ENCODE results near the gene ABCA7. TPM values are rescaled to one million over a fixed set of nuclear protein-coding genes. Genes with fewer than 3 reads are reported as not detected.

Gene ABCA7
- total RNA-seq, 1 experiment from 2014 or later, result 40.3 TPM

- TF ChIP-seq STAT6 (CRISPR knock-in tag; conservative IDR thresholded peaks at IDR 0.05; ENCODE audit: low read depth) (peak; percentile 31; the same call in 1 of the 2 replicates), RORB (CRISPR knock-in tag; IDR thresholded peaks at IDR 0.05) (no peak), MAX (CRISPR knock-in tag; IDR thresholded peaks at IDR 0.05) (peak; percentile 98), ATF2 (CRISPR knock-in tag; IDR thresholded peaks at IDR 0.05; ENCODE audit: borderline replicate concordance, low read depth) (no peak), ZBTB21 (CRISPR knock-in tag; IDR thresholded peaks at IDR 0.05; ENCODE audit: borderline replicate concordance) (peak; percentile 90), MXD4 (CRISPR knock-in tag; IDR thresholded peaks at IDR 0.05; ENCODE audit: borderline replicate concordance) (no peak), IRF2 (CRISPR knock-in tag; IDR thresholded peaks at IDR 0.05; ENCODE audit: borderline replicate concordance, low read depth) (no peak), SMAD3 (CRISPR knock-in tag; IDR thresholded peaks at IDR 0.05; ENCODE audit: borderline replicate concordance) (no peak), MYBL2 (CRISPR knock-in tag; IDR thresholded peaks at IDR 0.05) (no peak; the same call in 1 of the 2 replicates), SMAD4 (CRISPR knock-in tag; IDR thresholded peaks at IDR 0.05) (peak; percentile 76; the same call in 1 of the 2 replicates), ETV6 (CRISPR knock-in tag; IDR thresholded peaks at IDR 0.05) (peak; percentile 75; the same call in 1 of the 2 replicates), ESRRA (CRISPR knock-in tag; IDR thresholded peaks at IDR 0.05; ENCODE audit: borderline replicate concordance) (peak; percentile 72; the same call in 1 of the 2 replicates), USF1 (CRISPR knock-in tag; IDR thresholded peaks at IDR 0.05) (peak; percentile 61), IRF1 (CRISPR knock-in tag; IDR thresholded peaks at IDR 0.05) (peak; percentile 70; the same call in 1 of the 2 replicates), NFE2L1 (CRISPR knock-in tag; IDR thresholded peaks at IDR 0.05) (no peak; the same call in 1 of the 2 replicates), MLX (CRISPR knock-in tag; IDR thresholded peaks at IDR 0.05) (no peak), ZNF671 (CRISPR knock-in tag; IDR thresholded peaks at IDR 0.05) (no peak), CBFB (CRISPR knock-in tag; IDR thresholded peaks at IDR 0.05; ENCODE audit: low read depth) (peak; percentile 87; the same call in 1 of the 2 replicates), KAT7 (CRISPR knock-in tag; IDR thresholded peaks at IDR 0.05; ENCODE audit: borderline replicate concordance) (0 out of 2 replicates have a peak, but pooled peaks have one; percentile 74), FOXP1 (CRISPR knock-in tag; IDR thresholded peaks at IDR 0.05; ENCODE audit: borderline replicate concordance) (peak; percentile 88; the same call in 1 of the 2 replicates), NR3C1 (CRISPR knock-in tag; conservative IDR thresholded peaks at IDR 0.05; ENCODE audit: low read depth) (no peak; the same call in 1 of the 2 replicates), ZNF263 (CRISPR knock-in tag; IDR thresholded peaks at IDR 0.05; ENCODE audit: low read depth) (peak; percentile 63), RELA (CRISPR knock-in tag; IDR thresholded peaks at IDR 0.05; ENCODE audit: borderline replicate concordance) (peak; percentile 84; the same call in 1 of the 2 replicates), CREB1 (CRISPR knock-in tag; IDR thresholded peaks at IDR 0.05) (peak; percentile 77; the same call in 1 of the 2 replicates), JUN (CRISPR knock-in tag; IDR thresholded peaks at IDR 0.05) (0 out of 2 replicates have a peak, but pooled peaks have one; percentile 20), TEAD1 (CRISPR knock-in tag; IDR thresholded peaks at IDR 0.05) (peak; percentile 85), ELF4 (CRISPR knock-in tag; IDR thresholded peaks at IDR 0.05; ENCODE audit: low read depth) (no peak), TEAD4 (CRISPR knock-in tag; IDR thresholded peaks at IDR 0.05) (0 out of 2 replicates have a peak, but pooled peaks have one; percentile 39), E2F1 (CRISPR knock-in tag; IDR thresholded peaks at IDR 0.05) (0 out of 2 replicates have a peak, but pooled peaks have one; percentile 73)
Measured at GRCh38 chr19:1064661-1065605, 25.0 kb downstream of the ABCA7 start (continued).
